ENCODE results near the gene SYNPO2. TPM values are rescaled to one million over a fixed set of nuclear protein-coding genes. Genes with fewer than 3 reads are reported as not detected.

The SYNPO2 gene
- total and polyA plus RNA-seq, 2 donors (not counting 1 experiment from before 2014, with no cell fraction given) = 40.1 to 71.7 TPM

GRCh38 chr4:118920247-118920646 is 31.6 kb downstream of the SYNPO2 start:
- Histone ChIP-seq H3K36me3 (ENCODE audit: control insufficient read depth, insufficient read depth, low read length) (no peaks in the 10 kb centered on the region), H4K20me1 (ENCODE audit: control insufficient read depth, extremely low read depth, insufficient read depth, low read length) (no peaks in the 10 kb centered on the region), H3K4me1 (ENCODE audit: control insufficient read depth, extremely low read depth, insufficient read depth, low read length) (peaks cover 3% of the 10 kb centered on the region), H2AFZ (ENCODE audit: low read length) (no peak overlapping the region), H3K27me3 (ENCODE audit: control insufficient read depth, insufficient read depth, low read length) (no peaks in the 10 kb centered on the region), H3K79me2 (ENCODE audit: control insufficient read depth, insufficient read depth, low read length) (no peaks in the 10 kb centered on the region), H3K4me3 (replicated peaks in 1 of 4; ENCODE audit: control extremely low read depth in 1 of 4, insufficient read depth in 1 of 4, low read depth in 3 of 4, low read length in 4 of 4) (no peak overlapping the region), H3K4me2 (ENCODE audit: extremely low read depth, insufficient read depth, low read length) (no peak overlapping the region), H3K27ac (ENCODE audit: insufficient read depth, low read length) (no peak overlapping the region), H3K9me3 (ENCODE audit: control insufficient read depth, insufficient read depth, low read depth, low read length) (no peaks in the 10 kb centered on the region), H3K9ac (ENCODE audit: insufficient read depth, low read length) (no peak overlapping the region)
- peak; percentile 63 to 73 for DNase-seq (ENCODE audit: low read depth in 2 of 2)
- TF ChIP-seq EZH2 (IDR thresholded peaks at IDR 0.05; ENCODE audit: low read length, missing control alignments) (no peak), CTCF (conservative IDR thresholded peaks at IDR 0.05 in 1 of 2, IDR thresholded peaks at IDR 0.05 in 1 of 2; ENCODE audit: low read depth in 1 of 2, low read length in 2 of 2) (no peak)

GRCh38 chr4:118921786-118922185 is 33.1 kb downstream of the SYNPO2 start:
- TF ChIP-seq EZH2 (IDR thresholded peaks at IDR 0.05; ENCODE audit: low read length, missing control alignments) = no peak
- no peak for TF ChIP-seq CTCF (conservative IDR thresholded peaks at IDR 0.05 in 1 of 2, IDR thresholded peaks at IDR 0.05 in 1 of 2; ENCODE audit: low read depth in 1 of 2, low read length in 2 of 2)
- Histone ChIP-seq H3K4me3 (replicated peaks in 1 of 4; ENCODE audit: control extremely low read depth in 1 of 4, insufficient read depth in 1 of 4, low read depth in 3 of 4, low read length in 4 of 4) (no peak overlapping the region), H3K36me3 (ENCODE audit: control insufficient read depth, insufficient read depth, low read length) (no peaks in the 10 kb centered on the region), H3K27me3 (ENCODE audit: control insufficient read depth, insufficient read depth, low read length) (no peaks in the 10 kb centered on the region), H3K27ac (ENCODE audit: insufficient read depth, low read length) (no peak overlapping the region), H3K4me2 (ENCODE audit: extremely low read depth, insufficient read depth, low read length) (no peak overlapping the region), H4K20me1 (ENCODE audit: control insufficient read depth, extremely low read depth, insufficient read depth, low read length) (no peaks in the 10 kb centered on the region), H2AFZ (ENCODE audit: low read length) (no peak overlapping the region), H3K4me1 (ENCODE audit: control insufficient read depth, extremely low read depth, insufficient read depth, low read length) (peaks cover 3% of the 10 kb centered on the region), H3K79me2 (ENCODE audit: control insufficient read depth, insufficient read depth, low read length) (no peaks in the 10 kb centered on the region), H3K9me3 (ENCODE audit: control insufficient read depth, insufficient read depth, low read depth, low read length) (no peaks in the 10 kb centered on the region), H3K9ac (ENCODE audit: insufficient read depth, low read length) (no peak overlapping the region)
- DNase-seq (ENCODE audit: low read depth in 2 of 2) = peak in 1 of 2 donors; percentile 62

- no peaks in the 10 kb centered on the region for H4K20me1 ChIP-seq (ENCODE audit: control insufficient read depth, extremely low read depth, insufficient read depth, low read length)
- no peak overlapping the region for H3K9ac ChIP-seq (ENCODE audit: insufficient read depth, low read length)
- no peak overlapping the region for H3K4me2 ChIP-seq (ENCODE audit: extremely low read depth, insufficient read depth, low read length)
- no peak for TF ChIP-seq CTCF (conservative IDR thresholded peaks at IDR 0.05 in 1 of 2, IDR thresholded peaks at IDR 0.05 in 1 of 2; ENCODE audit: low read depth in 1 of 2, low read length in 2 of 2)
- TF ChIP-seq EZH2 (IDR thresholded peaks at IDR 0.05; ENCODE audit: low read length, missing control alignments) = no peak
- H3K4me3 ChIP-seq (replicated peaks in 1 of 4; ENCODE audit: control extremely low read depth in 1 of 4, insufficient read depth in 1 of 4, low read depth in 3 of 4, low read length in 4 of 4) = no peak overlapping the region
- H3K79me2 ChIP-seq (ENCODE audit: control insufficient read depth, insufficient read depth, low read length) = no peaks in the 10 kb centered on the region
- H3K4me1 ChIP-seq (ENCODE audit: control insufficient read depth, extremely low read depth, insufficient read depth, low read length) = peaks cover 2% of the 10 kb centered on the region
- no peaks in the 10 kb centered on the region for H3K36me3 ChIP-seq (ENCODE audit: control insufficient read depth, insufficient read depth, low read length)
- DNase-seq (ENCODE audit: low read depth in 2 of 2) = no peak
- no peak overlapping the region for H3K27ac ChIP-seq (ENCODE audit: insufficient read depth, low read length)
- no peaks in the 10 kb centered on the region for H3K27me3 ChIP-seq (ENCODE audit: control insufficient read depth, insufficient read depth, low read length)
- H3K9me3 ChIP-seq (ENCODE audit: control insufficient read depth, insufficient read depth, low read depth, low read length) = no peaks in the 10 kb centered on the region
- no peak overlapping the region for H2AFZ ChIP-seq (ENCODE audit: low read length)
Observed at GRCh38 chr4:118923891-118924290, 35.2 kb downstream of the SYNPO2 start.

Data from fibroblast of lung (primary cell).